Endothelial cell of umbilical vein (primary cell): ENCODE data around the gene AKAP13. TPM values are rescaled to one million over a fixed set of nuclear protein-coding genes. Genes with fewer than 3 reads are reported as not detected.

Experiments
- BruUV-seq: library from RNA; stranded (reverse); fragments of 400-500 nt; replicated peaks from 2 replicates; lab custom pipeline; 2021; lab: Mats Ljungman, UMichigan
- CTCF ChIA-PET: fragments of 300-600, 350-600 bp; sonication (Branson Sonifier 250); formaldehyde crosslinking; loops from one replicate; lab custom pipeline; 2021; ENCODE audit warnings: antibody characterized with exemption, inconsistent platforms; lab: Charles Lee
- POLR2A ChIA-PET: fragments of 300-600, 350-600 bp; sonication (Branson Sonifier 250); formaldehyde crosslinking; loops from one replicate; lab custom pipeline; 2021; ENCODE audit warnings: antibody characterized with exemption, inconsistent platforms; lab: Charles Lee
- DNase-seq: peaks from one replicate; pipeline ENCODE4 v3.0.0-alpha.2; 2011; ENCODE audit warnings: low read depth, low spot score
- FAIRE-seq: peaks from 2 replicates; lab custom pipeline; 2011; peaks lifted over from hg19 to GRCh38; lab: Jason Lieb, UNC
- H2AFZ ChIP-seq: 2 replicates; pipeline ENCODE4 v1.6.0; 2012; ENCODE audit warnings: low read depth, low read length, control low read depth, inconsistent platforms
- H3K27ac ChIP-seq: 2 replicates; pipeline ENCODE4 v1.5.1; 2011; ENCODE audit warnings: low read depth, mild to moderate bottlenecking, control low read depth, low read length, moderate library complexity; ENCODE audit not compliant: insufficient read depth
- H3K27me3 ChIP-seq, 2 experiments: 2 replicates each; pipeline versions ENCODE4 v1.6.0 to v1.6.1; 2011; ENCODE audit warnings: low read length in 2 of 2, mixed read lengths in 1 of 2; ENCODE audit not compliant: control insufficient read depth in 2 of 2, insufficient read depth in 2 of 2
- H3K36me3 ChIP-seq, 2 experiments: 2 replicates in 1 of 2; 3 replicates in 1 of 2; pipeline ENCODE4 v1.5.1; 2011; ENCODE audit warnings: low read length in 2 of 2, mild to moderate bottlenecking in 1 of 2, moderate library complexity in 1 of 2; ENCODE audit not compliant: control insufficient read depth in 2 of 2, insufficient read depth in 2 of 2; ENCODE audit errors: extremely low read depth in 1 of 2
- H3K4me1 ChIP-seq: 3 replicates; pipeline ENCODE4 v1.5.1; 2011; ENCODE audit warnings: mild to moderate bottlenecking, low read length; ENCODE audit not compliant: control insufficient read depth, insufficient read depth; ENCODE audit errors: extremely low read depth
- H3K4me2 ChIP-seq: 2 replicates; pipeline ENCODE4 v1.6.1; 2011; ENCODE audit warnings: low read length, control low read depth, mixed read lengths; ENCODE audit not compliant: insufficient read depth
- H3K4me3 ChIP-seq, 3 experiments: fragments of 200-600 bp in 1 of 3; sonication (generic), shearing (Covaris generic) in 1 of 3; replicated peaks in 1 of 3; 2 replicates each; pipeline ENCODE4 v1.5.1; 2011 to 2016; ENCODE audit warnings: control low read depth in 3 of 3, low read length in 3 of 3, mild to moderate bottlenecking in 2 of 3, inconsistent platforms in 1 of 3, low read depth in 1 of 3, moderate library complexity in 1 of 3; ENCODE audit not compliant: insufficient read depth in 1 of 3
- H3K79me2 ChIP-seq: 2 replicates; pipeline ENCODE4 v1.6.0; 2012; ENCODE audit warnings: low read length, inconsistent platforms; ENCODE audit not compliant: control insufficient read depth, insufficient read depth
- H3K9ac ChIP-seq: replicated peaks from 2 replicates; pipeline ENCODE3; 2011; ENCODE audit warnings: low read length, control low read depth; ENCODE audit not compliant: insufficient read depth; ENCODE audit errors: extremely low read depth
- H3K9me1 ChIP-seq: replicated peaks from 3 replicates; pipeline ENCODE4 v1.6.0; 2011; ENCODE audit warnings: mild to moderate bottlenecking, low read length; ENCODE audit not compliant: control insufficient read depth, insufficient read depth; ENCODE audit errors: extremely low read depth
- H3K9me3 ChIP-seq: replicated peaks from 2 replicates; pipeline ENCODE4 v1.5.1; 2012; ENCODE audit warnings: low read length, inconsistent platforms; ENCODE audit not compliant: control insufficient read depth, insufficient read depth
- H4K20me1 ChIP-seq: replicated peaks from 2 replicates; pipeline ENCODE3; 2011; ENCODE audit warnings: mild to moderate bottlenecking, low read length; ENCODE audit not compliant: control insufficient read depth, insufficient read depth; ENCODE audit errors: extremely low read depth
- CTCF ChIP-seq, 2 donors: IDR thresholded peaks; 1 replicate in 1 of 2; 2 replicates in 1 of 2; pipeline ENCODE4 v1.5.1; 2011; ENCODE audit warnings: low read length in 2 of 2, mild to moderate bottlenecking in 2 of 2, moderate library complexity in 2 of 2, control low read depth in 1 of 2, inconsistent platforms in 1 of 2, low read depth in 1 of 2; ENCODE audit not compliant: insufficient read depth in 1 of 2; ENCODE audit errors: extremely low read depth in 1 of 2
- EZH2 ChIP-seq: IDR thresholded peaks from 2 replicates; pipeline ENCODE4 v1.6.1; 2012; ENCODE audit warnings: borderline replicate concordance, low read depth, mild to moderate bottlenecking, moderate library complexity, low read length, inconsistent platforms; ENCODE audit not compliant: severe bottlenecking
- FOS ChIP-seq: IDR thresholded peaks from 2 replicates; pipeline ENCODE4 v1.6.1; 2011; ENCODE audit warnings: mild to moderate bottlenecking, low read length, moderate library complexity, borderline replicate concordance; ENCODE audit not compliant: insufficient read depth
- GATA2 ChIP-seq: IDR thresholded peaks from 2 replicates; pipeline ENCODE4 v1.7.0; 2011; ENCODE audit warnings: low read depth, mild to moderate bottlenecking, moderate library complexity, mixed read lengths, low read length; ENCODE audit not compliant: insufficient read length, insufficient read depth
- JUN ChIP-seq: IDR thresholded peaks from 2 replicates; pipeline ENCODE4 v1.6.1; 2011; ENCODE audit warnings: borderline replicate concordance, low read depth; ENCODE audit not compliant: insufficient read length, insufficient read depth
- MAX ChIP-seq: IDR thresholded peaks from 2 replicates; pipeline ENCODE4 v1.6.1; 2011; ENCODE audit not compliant: insufficient read depth, insufficient read length
- MYC ChIP-seq: IDR thresholded peaks from one replicate; pipeline ENCODE4 v1.6.1; 2011; ENCODE audit warnings: mild to moderate bottlenecking, low read depth, low read length
- POLR2A ChIP-seq: IDR thresholded peaks from 2 replicates; pipeline ENCODE4 v1.6.1; 2012; ENCODE audit warnings: low read depth, mild to moderate bottlenecking, control low read depth, low read length
- POLR2AphosphoS5 ChIP-seq: IDR thresholded peaks from 2 replicates; pipeline ENCODE4 v1.6.1; 2012; ENCODE audit warnings: low read depth, mild to moderate bottlenecking, control low read depth, low read length, moderate library complexity; ENCODE audit not compliant: insufficient read depth
- dilution Hi-C: fragments of 300-500 bp; cut with MboI; formaldehyde crosslinking; loops from one replicate; pipeline ENCODE4 v1.15.0; 2019; ENCODE audit warnings: low sequenced_read_pairs; ENCODE audit not compliant: extremely low pct_ligation_motif_present
- intact Hi-C: fragments of 100-400 bp; cut with micrococcal nuclease; formaldehyde crosslinking; loops from one replicate; pipeline ENCODE4 v1.10.0; 2022
- polyA plus RNA-seq, 4 experiments: library from polyadenylated mRNA; depleted of rRNA in 3 of 4; stranded (reverse) in 3 of 4; unstranded in 1 of 4; fragments of >200 nt; gene quantifications; 2 replicates each; pipeline versions ENCODE4 v1.2.1 to v1.2.3, GENCODE V29; 2011 to 2012; ENCODE audit warnings: missing spikeins in 1 of 4
- total RNA-seq: library from RNA; stranded (reverse); gene quantifications from 2 replicates; pipeline ENCODE4 v1.2.3, GENCODE V29; 2021

The AKAP13 gene
- total and polyA plus RNA-seq, 2 donors (not counting 3 experiments of a cell fraction or from before 2014, with no cell fraction given) = 22.8 to 87.8 TPM

- ChIA-PET CTCF (interaction anchor here (1.3 to 2.6 kb wide), 4 partner anchors 12 to 53 kb away, joined by 4 to 9 read pairs (median 5); no protein-coding TSS in a partner anchor), POLR2A (no interaction called here)
- intact Hi-C loops = no loop called here
- no peak for FAIRE-seq
- Histone ChIP-seq H3K36me3 (no peaks in the 10 kb centered on the region), H3K9me3 (no peaks in the 10 kb centered on the region), H3K9ac (no peak overlapping the region), H3K4me1 (peaks cover 13% of the 10 kb centered on the region), H3K79me2 (no peaks in the 10 kb centered on the region), H3K27ac (no peak overlapping the region), H3K4me2 (no peak overlapping the region), H3K27me3 (no peaks in the 10 kb centered on the region), H3K9me1 (no peaks in the 10 kb centered on the region), H2AFZ (no peak overlapping the region), H4K20me1 (no peaks in the 10 kb centered on the region), H3K4me3 (no peak overlapping the region)
- TF ChIP-seq EZH2 (no peak), MYC (no peak), GATA2 (no peak), FOS (no peak), POLR2AphosphoS5 (no peak), MAX (no peak), POLR2A (no peak), JUN (no peak), CTCF (IDR thresholded peaks at IDR 0.05; ENCODE audit: extremely low read depth in 1 of 2, insufficient read depth in 1 of 2, low read depth in 1 of 2, low read length in 2 of 2) (no peak)
- dilution Hi-C loops = no loop called here
- no TSS peak for BruUV-seq
- no peak for DNase-seq
Observed at GRCh38 chr15:85361323-85361722, 19.1 kb upstream of the AKAP13 start.
